ENCODE data around the gene NPR1. TPM values are rescaled to one million over a fixed set of nuclear protein-coding genes. Genes with fewer than 3 reads are reported as not detected.
A peak's percentile ranks its signal among the peaks of the same experiment; 100 is the strongest.

Gene NPR1
- total RNA-seq, 1 donor from 2014 or later = 10.4 TPM

DNA sequence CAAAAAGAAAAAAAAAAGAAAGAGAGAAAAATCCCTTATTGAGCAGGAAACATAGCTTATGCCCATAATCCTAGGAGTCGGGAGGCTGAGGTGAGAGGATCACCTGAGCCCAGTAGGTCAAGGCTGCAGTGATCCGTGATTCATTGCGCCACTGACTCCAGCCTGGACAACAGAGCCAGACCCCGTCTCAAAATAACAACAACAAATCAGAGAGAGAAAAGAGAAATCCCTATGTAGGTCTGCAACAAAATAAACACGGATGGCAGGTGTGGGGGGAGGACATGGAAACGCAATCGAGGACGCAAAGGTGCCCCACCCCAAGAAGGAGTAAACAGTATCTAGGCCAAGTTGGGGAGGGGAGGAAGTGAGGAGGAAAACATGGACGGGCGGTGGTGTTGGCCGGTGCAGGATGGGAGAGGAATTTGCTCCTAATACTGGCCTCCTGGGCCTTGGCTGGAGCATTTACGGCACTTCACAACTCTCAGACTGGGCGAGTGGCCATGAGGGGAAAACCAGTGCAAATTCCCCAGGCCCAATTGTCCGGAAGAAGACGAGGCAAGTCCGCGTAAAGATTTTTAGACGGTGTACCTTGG, 45.2 kb upstream of the NPR1 start:
- Histone ChIP-seq H3K27me3 (ENCODE audit: low read depth) (no peaks in the 10 kb centered on the region), H3K27ac (replicated peaks) (peak overlapping the region; percentile 100), H3K36me3 (peaks cover 32% of the 10 kb centered on the region), H3K4me3 (peak overlapping the region; percentile 88), H3K4me1 (peaks cover 92% of the 10 kb centered on the region), H3K9me3 (replicated peaks) (no peaks in the 10 kb centered on the region)
- intact Hi-C loops (cut with micrococcal nuclease) = no loop called here
- DNase-seq = no peak
- TF ChIP-seq, protein P1, sequence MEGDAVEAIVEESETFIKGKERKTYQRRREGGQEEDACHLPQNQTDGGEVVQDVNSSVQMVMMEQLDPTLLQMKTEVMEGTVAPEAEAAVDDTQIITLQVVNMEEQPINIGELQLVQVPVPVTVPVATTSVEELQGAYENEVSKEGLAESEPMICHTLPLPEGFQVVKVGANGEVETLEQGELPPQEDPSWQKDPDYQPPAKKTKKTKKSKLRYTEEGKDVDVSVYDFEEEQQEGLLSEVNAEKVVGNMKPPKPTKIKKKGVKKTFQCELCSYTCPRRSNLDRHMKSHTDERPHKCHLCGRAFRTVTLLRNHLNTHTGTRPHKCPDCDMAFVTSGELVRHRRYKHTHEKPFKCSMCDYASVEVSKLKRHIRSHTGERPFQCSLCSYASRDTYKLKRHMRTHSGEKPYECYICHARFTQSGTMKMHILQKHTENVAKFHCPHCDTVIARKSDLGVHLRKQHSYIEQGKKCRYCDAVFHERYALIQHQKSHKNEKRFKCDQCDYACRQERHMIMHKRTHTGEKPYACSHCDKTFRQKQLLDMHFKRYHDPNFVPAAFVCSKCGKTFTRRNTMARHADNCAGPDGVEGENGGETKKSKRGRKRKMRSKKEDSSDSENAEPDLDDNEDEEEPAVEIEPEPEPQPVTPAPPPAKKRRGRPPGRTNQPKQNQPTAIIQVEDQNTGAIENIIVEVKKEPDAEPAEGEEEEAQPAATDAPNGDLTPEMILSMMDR (IDR thresholded peaks at IDR 0.05; ENCODE audit: borderline replicate concordance) = no peak

DNA sequence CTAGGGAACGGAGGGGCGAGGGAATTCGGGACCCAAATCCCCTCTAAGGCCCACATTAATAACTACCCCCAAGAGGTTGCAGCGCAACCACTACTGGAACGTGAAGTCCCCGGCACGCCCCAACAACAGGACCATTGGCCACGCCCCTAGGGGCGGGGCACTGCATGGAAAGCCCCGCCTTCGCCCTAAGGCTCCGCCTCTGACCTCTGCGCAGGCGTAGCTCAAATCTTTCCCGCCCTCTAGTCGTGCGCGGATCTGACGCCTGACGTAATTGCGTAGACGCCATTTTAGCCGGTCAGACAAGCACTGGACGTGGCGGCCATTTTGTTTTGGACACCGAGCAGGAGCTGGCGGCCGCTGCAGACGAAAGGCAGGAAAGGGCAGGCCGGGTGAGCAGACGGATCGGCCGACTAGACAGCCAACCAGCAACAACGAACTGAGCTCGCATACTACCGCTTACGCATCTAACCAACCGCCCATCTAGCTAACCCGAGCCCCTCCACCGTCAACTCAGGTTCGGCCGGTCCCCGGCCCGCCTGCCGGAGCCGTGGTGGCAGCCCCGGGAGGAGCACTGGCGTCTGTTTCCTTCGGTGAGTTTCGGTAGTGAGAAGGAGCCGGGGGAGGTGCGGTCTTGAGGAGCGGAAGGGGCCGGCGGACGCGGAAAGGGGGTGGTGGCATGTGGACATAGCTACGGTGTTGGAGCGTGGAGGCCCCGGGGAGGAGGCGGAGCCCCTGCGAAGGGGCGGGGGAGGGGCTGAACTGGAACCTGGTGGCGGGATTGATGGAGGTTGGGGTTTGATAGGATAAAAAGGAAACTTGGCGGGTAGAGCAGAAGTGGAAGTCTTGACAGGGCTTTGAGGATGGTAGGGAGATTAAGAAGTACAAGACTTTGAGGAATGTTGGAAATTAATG, 44.5 kb upstream of the NPR1 start, which contains the start of gene CHTOP:
Gene CHTOP, plus strand, starts transcription at position 313 of the 912 bp plus-strand sequence. CDS start 2,523 bp downstream, outside the sequence.
- Histone ChIP-seq H3K27ac (replicated peaks) (peak within 1 kb of the TSS; percentile 100), H3K27me3 (ENCODE audit: low read depth) (no peaks in the 10 kb centered on the region), H3K4me3 (peak within 1 kb of the TSS; percentile 88), H3K4me1 (peaks cover 93% of the 10 kb centered on the region), H3K36me3 (peaks cover 39% of the 10 kb centered on the region), H3K9me3 (replicated peaks) (no peaks in the 10 kb centered on the region)
- TF ChIP-seq, protein P1 (IDR thresholded peaks at IDR 0.05; ENCODE audit: borderline replicate concordance) = no peak
- DNase-seq = peak; percentile 96
- intact Hi-C loops (cut with micrococcal nuclease) = no loop called here

DNA sequence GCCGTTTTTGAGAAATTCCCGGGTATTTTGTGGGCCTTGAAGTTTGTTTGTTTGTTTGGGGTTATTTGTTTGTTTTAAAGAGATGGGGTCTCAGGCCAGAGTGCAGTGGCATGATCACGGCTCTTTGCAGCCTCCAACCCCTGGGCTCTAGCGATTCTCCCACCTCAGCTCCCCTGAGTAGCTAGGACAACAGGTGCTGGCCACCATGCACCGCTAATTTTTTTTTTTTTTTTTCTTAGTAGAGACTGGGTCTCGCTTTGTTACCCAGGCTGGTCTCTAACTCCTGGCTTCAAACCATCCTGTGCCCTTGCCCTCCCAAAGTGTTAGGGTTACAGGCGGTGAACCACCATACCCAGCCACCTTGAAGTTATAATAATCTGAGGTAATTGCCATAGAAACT, 42.6 kb upstream of the NPR1 start:
- no peaks in the 10 kb centered on the region for H3K27me3 ChIP-seq (ENCODE audit: low read depth)
- peak overlapping the region; percentile 88 for H3K4me3 ChIP-seq
- TF ChIP-seq, protein P1 (IDR thresholded peaks at IDR 0.05; ENCODE audit: borderline replicate concordance) = no peak
- intact Hi-C loops (cut with micrococcal nuclease) = no loop called here
- peak overlapping the region; percentile 100 for H3K27ac ChIP-seq (replicated peaks)
- no peaks in the 10 kb centered on the region for H3K9me3 ChIP-seq (replicated peaks)
- DNase-seq = no peak
- peaks cover 94% of the 10 kb centered on the region for H3K4me1 ChIP-seq
- peaks cover 58% of the 10 kb centered on the region for H3K36me3 ChIP-seq

DNA sequence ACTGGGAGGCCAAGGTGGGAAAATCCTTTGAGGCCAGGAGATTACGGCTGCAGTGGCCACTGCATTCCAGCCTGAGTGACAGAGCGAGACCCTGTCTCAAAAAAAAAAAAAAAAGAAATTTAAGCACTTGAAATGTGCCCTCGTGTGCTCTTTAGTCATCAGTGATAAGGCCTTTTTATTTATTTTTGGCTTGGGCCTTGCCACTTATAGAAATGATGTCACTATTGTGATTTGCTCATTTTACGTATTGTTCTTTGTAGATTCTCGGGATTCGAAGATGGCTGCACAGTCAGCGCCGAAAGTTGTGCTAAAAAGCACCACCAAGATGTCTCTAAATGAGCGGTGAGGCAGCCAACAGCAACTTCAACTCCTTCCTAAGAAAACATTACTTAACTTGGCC, 42.2 kb upstream of the NPR1 start:
- TF ChIP-seq, protein P1 (IDR thresholded peaks at IDR 0.05; ENCODE audit: borderline replicate concordance) = no peak
- no peak for DNase-seq
- H3K27ac ChIP-seq (replicated peaks) = peak overlapping the region; percentile 100
- peaks cover 94% of the 10 kb centered on the region for H3K4me1 ChIP-seq
- peak overlapping the region; percentile 88 for H3K4me3 ChIP-seq
- intact Hi-C loops (cut with micrococcal nuclease) = no loop called here
- no peaks in the 10 kb centered on the region for H3K9me3 ChIP-seq (replicated peaks)
- peaks cover 62% of the 10 kb centered on the region for H3K36me3 ChIP-seq
- no peaks in the 10 kb centered on the region for H3K27me3 ChIP-seq (ENCODE audit: low read depth)

DNA sequence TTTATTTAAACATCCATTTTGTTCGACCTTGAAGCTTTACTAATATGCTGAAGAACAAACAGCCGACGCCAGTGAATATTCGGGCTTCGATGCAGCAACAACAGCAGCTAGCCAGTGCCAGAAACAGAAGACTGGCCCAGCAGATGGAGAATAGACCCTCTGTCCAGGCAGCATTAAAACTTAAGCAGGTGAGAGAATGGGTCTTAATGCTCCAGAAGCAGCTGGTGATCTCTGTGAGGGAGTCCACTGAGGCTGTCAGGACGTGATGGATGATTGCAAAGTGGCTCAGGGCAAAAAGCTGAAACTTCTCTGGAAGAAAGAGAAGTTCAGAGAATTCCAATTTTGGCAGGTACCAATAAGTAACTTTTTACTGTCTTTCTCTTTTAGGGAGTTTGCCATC, 40.2 kb upstream of the NPR1 start:
- Histone ChIP-seq H3K4me3 (peak overlapping the region; percentile 88), H3K9me3 (replicated peaks) (no peaks in the 10 kb centered on the region), H3K36me3 (peaks cover 82% of the 10 kb centered on the region), H3K4me1 (peaks cover 94% of the 10 kb centered on the region), H3K27ac (replicated peaks) (peak overlapping the region; percentile 100), H3K27me3 (ENCODE audit: low read depth) (no peaks in the 10 kb centered on the region)
- TF ChIP-seq, protein P1 (IDR thresholded peaks at IDR 0.05; ENCODE audit: borderline replicate concordance) = no peak
- no peak for DNase-seq
- intact Hi-C loops (cut with micrococcal nuclease) = no loop called here
